NCI-H69 (cell line): ENCODE measurements around the gene D2HGDH.
"Not testable (repeated sequence)": the region's sequence is repeated elsewhere in the genome, so short reads cannot be mapped to it uniquely, and the experiment has no call there.

Experiments
- DNase-seq: peaks from one replicate; lab custom pipeline; 2025; lab: John Stamatoyannopoulos, UW

The D2HGDH gene

GRCh38 chr2:241794250-241794823 lies 59.9 kb downstream of the D2HGDH start:
- DNase-seq, result no peak

GRCh38 chr2:241795021-241795999 lies 60.9 kb downstream of the D2HGDH start:
- DNase-seq, result no peak

- DNase-seq, result no peak
Measured at GRCh38 chr2:241796209-241796608, 61.8 kb downstream of the D2HGDH start.

- no peak for DNase-seq
Measured at GRCh38 chr2:241796610-241797138, 62.2 kb downstream of the D2HGDH start.

- DNase-seq, result no peak
Measured at GRCh38 chr2:241797441-241798080, 63.1 kb downstream of the D2HGDH start.

GRCh38 chr2:241798081-241798630 lies 63.7 kb downstream of the D2HGDH start:
- peak; percentile 2 for DNase-seq

GRCh38 chr2:241798631-241799521 lies 64.4 kb downstream of the D2HGDH start:
- no peak for DNase-seq

GRCh38 chr2:241799522-241800197 lies 65.2 kb downstream of the D2HGDH start:
- no peak for DNase-seq

GRCh38 chr2:241800198-241800903 lies 65.9 kb downstream of the D2HGDH start:
- not testable (repeated sequence) for DNase-seq

GRCh38 chr2:241801611-241802420 lies 67.4 kb downstream of the D2HGDH start:
- peak; percentile 1 for DNase-seq

- DNase-seq, result no peak
Measured at GRCh38 chr2:241802421-241803318, 68.2 kb downstream of the D2HGDH start.

GRCh38 chr2:241803387-241804325 lies 69.2 kb downstream of the D2HGDH start:
- peak; percentile 80 for DNase-seq

- DNase-seq, result peak; percentile 17
Measured at GRCh38 chr2:241804326-241805229, 70.1 kb downstream of the D2HGDH start.

GRCh38 chr2:241806217-241806616 lies 71.8 kb downstream of the D2HGDH start:
- not testable (repeated sequence) for DNase-seq

GRCh38 chr2:241808051-241808720 lies 73.8 kb downstream of the D2HGDH start:
- no peak for DNase-seq
